NCI-H1694 treated with DMSO at 0.1 percent for 48 hours (cell line): Measurements from ENCODE around the gene GAB3.
"Not testable (repeated sequence)": the region's sequence is repeated elsewhere in the genome, so short reads cannot be mapped to it uniquely, and the experiment has no call there.

Experiments used
- DNase-seq: peaks from one replicate; lab custom pipeline; 2025; lab: John Stamatoyannopoulos, UW

GAB3 gene

DNA sequence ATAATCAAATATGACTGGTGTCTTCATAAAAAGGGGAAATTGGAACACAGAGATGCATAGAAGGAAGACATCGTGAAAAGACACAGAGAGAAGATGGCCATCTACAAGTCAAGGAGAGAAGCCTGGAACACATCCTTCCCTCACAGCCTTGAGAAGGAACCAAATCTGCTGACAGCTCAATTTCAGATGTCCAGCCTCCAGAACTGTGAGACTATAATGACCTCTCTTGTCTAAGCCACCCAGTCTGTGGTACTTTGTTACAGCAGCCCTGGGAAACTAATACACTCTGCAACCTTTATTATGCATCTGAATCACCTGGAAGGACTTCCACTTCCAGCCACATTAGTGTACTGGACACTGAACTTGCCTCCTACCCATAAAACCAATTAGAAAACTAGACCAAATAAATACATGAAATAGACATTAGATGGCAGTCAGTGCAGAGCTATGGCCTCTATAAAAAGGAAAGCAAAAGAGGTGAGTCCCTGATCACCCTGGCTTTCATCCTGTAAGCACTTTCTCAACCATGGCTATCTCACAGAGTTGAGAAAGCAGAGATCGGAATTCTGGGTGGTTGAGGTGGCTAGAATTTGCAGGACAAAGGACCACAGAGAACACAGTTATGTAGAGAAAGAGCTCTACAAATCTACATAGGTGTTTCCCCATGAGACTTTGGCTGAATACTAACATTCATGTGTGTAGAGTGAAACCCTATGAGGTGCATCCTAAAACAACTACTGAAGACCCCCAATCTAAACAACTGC, 25.7 kb downstream of the GAB3 start:
- DNase-seq = no peak

GRCh38 chrX:154721155-154721554, 29.7 kb downstream of the GAB3 start:
- no peak for DNase-seq

GRCh38 chrX:154720067-154720466, 30.8 kb downstream of the GAB3 start:
- DNase-seq = no peak

GRCh38 chrX:154719132-154719675, 31.7 kb downstream of the GAB3 start:
- DNase-seq = no peak

DNA sequence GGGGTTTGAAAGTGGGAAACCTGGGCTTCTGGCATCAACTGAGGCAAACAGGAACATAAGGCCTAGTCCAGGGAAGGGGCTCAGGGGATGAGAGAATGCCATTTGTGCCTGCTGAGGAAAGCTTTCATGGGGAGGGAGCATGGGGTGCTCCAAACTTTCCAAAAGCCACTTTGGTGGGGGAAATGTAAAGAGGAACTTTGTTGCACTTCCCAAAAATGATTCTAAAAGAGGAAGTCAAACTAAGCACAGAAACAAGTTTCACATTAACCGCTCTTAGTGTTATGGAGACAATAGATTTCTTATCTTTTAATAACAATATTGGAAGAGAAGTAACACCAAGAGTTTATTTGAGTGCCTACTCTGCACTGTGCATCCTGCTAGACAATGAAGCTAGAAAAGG, 32.3 kb downstream of the GAB3 start:
- DNase-seq = no peak

- no peak for DNase-seq
Measured at GRCh38 chrX:154717824-154718223, 33.1 kb downstream of the GAB3 start.

- no peak for DNase-seq
Measured at GRCh38 chrX:154715825-154716224, 35.1 kb downstream of the GAB3 start.

- DNase-seq = peak; percentile 31
Measured at GRCh38 chrX:154714925-154715324, 36.0 kb downstream of the GAB3 start.

GRCh38 chrX:154712781-154713740, 37.8 kb downstream of the GAB3 start:
- no peak for DNase-seq

GRCh38 chrX:154711264-154711663, 39.6 kb downstream of the GAB3 start:
- no peak for DNase-seq

DNA sequence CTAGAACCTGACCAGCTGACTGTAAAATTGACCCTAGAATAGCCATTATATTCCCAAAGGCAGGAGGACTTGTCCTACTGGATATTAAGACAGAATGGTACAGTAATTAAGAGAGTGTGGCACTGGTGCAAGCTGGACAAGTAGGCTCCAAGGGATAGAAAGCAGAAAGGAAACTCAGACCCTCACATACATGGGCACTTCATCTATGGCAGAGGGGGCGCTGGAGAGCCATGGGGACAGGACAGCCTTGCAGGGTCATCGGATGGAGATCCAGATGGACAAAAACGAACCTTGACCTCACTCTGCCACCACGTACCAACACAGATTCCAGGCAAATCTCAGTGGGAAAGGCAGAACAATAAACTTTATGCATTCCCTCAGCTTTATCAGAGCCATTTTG, 40.6 kb downstream of the GAB3 start:
- no peak for DNase-seq

DNA sequence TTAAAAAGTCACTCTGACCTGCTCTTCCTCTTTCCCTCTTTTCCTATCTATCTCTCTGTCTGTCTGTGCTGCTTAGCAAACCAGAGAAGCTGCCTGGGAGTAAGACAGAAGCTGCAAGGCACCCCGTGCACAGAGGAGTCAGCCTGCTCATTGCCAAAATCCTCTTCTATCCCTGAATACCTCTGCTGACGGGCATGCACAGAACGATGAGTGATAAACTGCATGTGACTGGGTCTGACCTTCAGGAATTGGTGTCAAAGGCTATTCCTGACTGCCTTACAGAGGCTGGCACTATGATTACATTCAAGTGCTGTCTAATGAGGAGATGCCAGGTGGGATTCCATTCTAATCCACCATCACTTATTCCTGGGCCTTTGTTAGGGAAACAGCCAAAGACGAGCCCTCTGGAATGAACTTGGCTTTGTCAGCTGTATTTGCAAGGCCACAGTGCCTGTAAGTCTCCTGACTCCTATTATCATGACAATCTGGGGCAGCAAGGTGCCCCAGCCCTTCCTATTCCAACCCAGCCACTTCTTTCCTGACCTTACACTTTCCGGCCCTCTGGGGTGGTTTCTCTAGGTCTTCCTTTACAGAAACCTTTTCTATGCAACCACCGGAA, 52.1 kb downstream of the GAB3 start:
- no peak for DNase-seq

GRCh38 chrX:154696676-154697045, 54.2 kb downstream of the GAB3 start:
- DNase-seq = no peak

DNA sequence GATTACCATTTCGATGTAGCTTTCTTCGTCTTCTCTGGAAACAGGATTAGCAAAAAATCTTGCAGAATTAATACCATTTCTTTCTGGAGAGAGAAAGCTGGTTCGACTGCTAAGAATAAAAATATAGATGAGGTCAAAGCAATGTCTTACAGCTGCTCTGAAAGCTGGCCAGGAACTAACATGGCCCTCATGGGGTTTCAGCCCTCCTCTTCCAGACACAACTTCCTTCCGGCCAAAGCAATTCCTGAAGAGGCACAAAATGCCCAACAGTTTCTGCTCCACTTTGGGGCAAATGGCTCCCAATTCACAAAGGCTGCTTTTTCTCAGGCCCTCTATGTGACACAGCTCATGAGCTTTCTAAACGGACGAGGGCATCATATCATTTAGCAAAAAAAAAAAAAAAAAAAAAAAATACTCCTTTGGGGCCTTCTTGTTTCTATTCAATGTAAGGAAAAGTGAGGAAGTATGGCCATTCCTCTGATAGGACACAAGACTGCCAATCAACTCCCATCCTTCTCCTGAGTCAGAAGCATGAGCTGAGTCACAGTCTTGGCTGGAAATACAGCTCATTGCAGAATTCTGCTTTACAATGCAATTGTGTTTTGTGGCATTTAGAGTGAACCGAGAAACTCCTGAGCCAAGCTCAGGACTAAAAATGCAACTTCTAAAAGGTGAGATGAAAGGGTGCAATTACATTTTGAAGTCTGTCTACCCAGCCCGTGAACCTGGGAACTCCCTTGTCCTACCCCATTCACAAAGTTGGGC, 54.8 kb downstream of the GAB3 start:
- no peak for DNase-seq

- DNase-seq = no peak
Measured at GRCh38 chrX:154693394-154693793, 57.5 kb downstream of the GAB3 start.

GRCh38 chrX:154690438-154690837, 60.4 kb downstream of the GAB3 start:
- not testable (repeated sequence) for DNase-seq

DNA sequence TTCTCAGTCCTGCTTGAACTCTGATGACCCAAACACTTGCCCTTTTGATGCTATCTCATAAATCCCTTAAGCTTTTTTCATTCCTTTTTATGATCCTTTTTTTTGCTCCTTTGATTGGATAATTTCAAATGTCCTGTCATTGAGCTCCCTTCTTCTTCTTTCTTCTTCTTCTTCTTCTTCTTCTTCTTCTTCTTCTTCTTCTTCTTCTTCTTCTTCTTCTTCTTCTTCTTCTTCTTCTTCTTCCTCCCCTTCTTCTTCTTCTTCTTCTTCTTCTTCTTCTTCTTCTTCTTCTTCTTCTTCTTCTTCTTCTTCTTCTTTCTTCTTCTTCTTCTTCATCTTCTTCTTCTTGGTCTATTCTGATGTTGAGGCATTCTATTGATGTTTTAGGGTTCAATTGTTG, 78.8 kb downstream of the GAB3 start:
- DNase-seq = not testable (repeated sequence)

DNA sequence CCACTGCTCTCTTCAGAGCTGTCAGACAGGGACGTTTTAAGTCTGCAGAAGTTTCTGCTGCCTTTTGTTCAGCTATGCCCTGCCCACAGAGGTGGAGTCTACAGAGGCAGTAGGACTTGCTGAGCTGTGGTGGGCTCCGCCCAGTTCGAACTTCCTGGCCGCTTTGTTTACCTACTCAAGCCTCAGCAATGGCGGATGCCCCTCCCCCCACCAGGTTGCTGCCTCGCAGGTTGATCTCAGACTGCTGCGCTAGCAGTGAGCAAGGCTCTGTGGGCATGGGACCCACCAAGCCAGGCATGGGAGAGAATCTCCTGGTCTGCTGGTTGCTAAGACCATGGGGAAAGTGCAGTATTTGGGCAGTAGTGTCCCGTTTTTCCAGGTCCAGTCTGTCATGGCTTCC, 80.0 kb downstream of the GAB3 start:
- not testable (repeated sequence) for DNase-seq

- DNase-seq = no peak
Measured at GRCh38 chrX:154661899-154662298, 89.0 kb downstream of the GAB3 start.

- DNase-seq = no peak
Measured at GRCh38 chrX:154661170-154661569, 89.7 kb downstream of the GAB3 start.

DNA sequence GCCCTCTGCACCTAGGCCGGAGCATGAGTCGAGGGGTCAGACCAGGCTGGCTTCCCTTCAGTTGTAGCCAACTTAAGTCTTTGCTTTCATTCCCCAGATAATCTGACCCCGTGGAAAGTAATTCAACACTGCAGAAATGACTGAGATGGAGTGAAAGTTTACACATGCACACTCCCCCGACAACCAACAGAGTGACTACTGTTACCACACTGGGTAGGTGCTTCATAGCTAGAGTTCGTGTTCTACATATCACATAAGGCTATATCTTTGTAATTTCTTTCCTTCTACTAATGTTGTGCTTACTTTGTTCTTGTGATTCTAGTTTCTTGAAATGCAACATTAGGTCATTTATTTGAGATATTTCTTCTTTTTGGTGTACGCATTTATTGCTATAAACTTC, 90.3 kb downstream of the GAB3 start:
- DNase-seq = no peak

GRCh38 chrX:154658957-154659356, 91.9 kb downstream of the GAB3 start:
- DNase-seq = no peak
